ENCODE measurements around the gene TNFRSF21. TPM values are rescaled to one million over a fixed set of nuclear protein-coding genes. Genes with fewer than 3 reads are reported as not detected.

TNFRSF21 gene
- total and polyA plus RNA-seq, 7 donors, result 2.7 to 22.3 (median 6.2) TPM

DNA sequence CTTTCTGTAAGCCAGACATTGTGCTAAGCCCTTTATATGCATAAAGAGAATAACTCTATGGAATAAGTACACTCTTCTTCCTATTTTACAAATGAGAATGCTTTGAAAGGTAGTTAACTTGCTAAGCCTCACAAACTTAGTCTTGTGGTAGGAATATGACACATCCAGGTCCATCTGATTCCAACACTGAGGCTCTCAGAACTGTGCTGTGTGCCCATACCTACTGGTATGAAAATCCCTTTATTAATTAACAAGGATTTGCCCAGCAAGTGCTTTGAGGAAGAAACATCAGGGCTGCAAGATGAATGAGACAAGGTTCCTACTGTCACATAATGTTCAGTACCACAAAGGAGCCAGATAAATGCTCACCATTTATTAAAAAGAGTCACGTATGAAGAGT, 122.6 kb downstream of the TNFRSF21 start:
- DNase-seq, result no peak
- ATAC-seq, result no peak
- Histone ChIP-seq H3K4me3 (no peak overlapping the region), H3K4me1 (no peaks in the 10 kb centered on the region), H3K27ac (no peak overlapping the region), H3K9me3 (no peaks in the 10 kb centered on the region), H3K36me3 (ENCODE audit: insufficient read depth in 1 of 2, low read depth in 1 of 2) (no peaks in the 10 kb centered on the region), H3K27me3 (ENCODE audit: insufficient read depth in 3 of 3, low read length in 2 of 3) (no peaks in the 10 kb centered on the region)
- intact Hi-C loops (cut with DNase I), result no loop called here
- TF ChIP-seq, protein P1, sequence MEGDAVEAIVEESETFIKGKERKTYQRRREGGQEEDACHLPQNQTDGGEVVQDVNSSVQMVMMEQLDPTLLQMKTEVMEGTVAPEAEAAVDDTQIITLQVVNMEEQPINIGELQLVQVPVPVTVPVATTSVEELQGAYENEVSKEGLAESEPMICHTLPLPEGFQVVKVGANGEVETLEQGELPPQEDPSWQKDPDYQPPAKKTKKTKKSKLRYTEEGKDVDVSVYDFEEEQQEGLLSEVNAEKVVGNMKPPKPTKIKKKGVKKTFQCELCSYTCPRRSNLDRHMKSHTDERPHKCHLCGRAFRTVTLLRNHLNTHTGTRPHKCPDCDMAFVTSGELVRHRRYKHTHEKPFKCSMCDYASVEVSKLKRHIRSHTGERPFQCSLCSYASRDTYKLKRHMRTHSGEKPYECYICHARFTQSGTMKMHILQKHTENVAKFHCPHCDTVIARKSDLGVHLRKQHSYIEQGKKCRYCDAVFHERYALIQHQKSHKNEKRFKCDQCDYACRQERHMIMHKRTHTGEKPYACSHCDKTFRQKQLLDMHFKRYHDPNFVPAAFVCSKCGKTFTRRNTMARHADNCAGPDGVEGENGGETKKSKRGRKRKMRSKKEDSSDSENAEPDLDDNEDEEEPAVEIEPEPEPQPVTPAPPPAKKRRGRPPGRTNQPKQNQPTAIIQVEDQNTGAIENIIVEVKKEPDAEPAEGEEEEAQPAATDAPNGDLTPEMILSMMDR (IDR thresholded peaks at IDR 0.05), result no peak
- WGBS, 3 donors, result 96 to 100% (median 98%) methylated on average over 1 of the region's 1 CpG

DNA sequence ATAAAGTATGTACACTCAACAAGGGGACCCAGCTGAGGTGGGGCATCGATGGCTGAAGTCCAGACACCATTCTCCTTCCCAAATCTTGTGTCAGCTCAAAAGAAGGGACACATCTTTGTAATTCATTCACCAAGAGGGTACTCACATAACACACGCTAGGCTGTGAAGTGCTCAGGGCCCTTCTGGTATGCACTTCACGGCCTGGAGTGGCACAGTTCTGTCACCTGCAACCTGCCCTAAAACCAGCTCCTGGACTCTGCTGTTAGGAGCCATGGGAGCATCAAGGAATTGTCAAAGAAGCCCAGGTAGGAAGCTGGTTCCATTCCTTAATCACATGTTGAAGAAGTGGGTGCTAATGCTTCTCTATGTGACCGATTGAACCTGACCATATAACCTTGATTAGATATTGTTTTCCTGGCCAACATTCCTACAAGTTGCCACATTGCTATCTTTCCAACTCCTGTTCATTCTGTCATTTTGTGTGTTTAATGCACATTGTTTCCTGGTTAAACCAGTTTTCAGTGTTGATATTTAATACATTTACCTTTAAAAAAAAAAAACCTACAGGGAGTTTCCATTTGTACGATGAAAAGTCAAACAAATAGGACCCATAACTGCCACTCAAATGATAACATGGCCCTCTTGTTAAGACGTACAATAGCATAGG, 127.3 kb downstream of the TNFRSF21 start:
- H3K4me3 ChIP-seq, result no peak overlapping the region
- ATAC-seq, result no peak
- H3K27me3 ChIP-seq (ENCODE audit: insufficient read depth in 3 of 3, low read length in 2 of 3), result no peaks in the 10 kb centered on the region
- WGBS, 3 donors, result 88 to 94% (median 91%) methylated on average over 6 of the region's 6 CpGs
- no peak for DNase-seq
- intact Hi-C loops (cut with DNase I), result no loop called here
- no peaks in the 10 kb centered on the region for H3K9me3 ChIP-seq
- no peaks in the 10 kb centered on the region for H3K4me1 ChIP-seq
- H3K36me3 ChIP-seq (ENCODE audit: insufficient read depth in 1 of 2, low read depth in 1 of 2), result no peaks in the 10 kb centered on the region
- H3K27ac ChIP-seq, result no peak overlapping the region
- TF ChIP-seq, protein P1 (IDR thresholded peaks at IDR 0.05), result no peak

DNA sequence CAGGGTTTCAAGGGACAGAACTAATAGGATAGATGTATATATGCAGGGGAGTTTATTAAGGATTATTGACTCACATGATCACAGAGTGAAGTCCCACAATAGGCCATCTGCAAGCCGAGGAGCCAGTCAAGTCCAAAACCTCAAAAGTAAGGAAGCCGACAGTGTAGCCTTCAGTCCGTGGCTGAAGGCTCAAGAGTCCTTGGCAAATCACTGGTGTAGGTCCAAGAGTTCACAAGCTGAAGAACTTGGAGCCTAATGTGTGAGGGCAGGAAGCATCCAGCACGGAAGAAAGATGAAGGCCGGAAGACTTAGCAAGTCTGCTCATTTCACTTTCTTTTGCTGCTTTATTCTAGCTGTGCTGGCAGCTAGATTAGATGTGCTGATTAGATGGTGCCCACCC, 128.0 kb downstream of the TNFRSF21 start:
- WGBS, 3 donors, result 85 to 90% (median 86%) methylated on average over 5 of the region's 5 CpGs
- DNase-seq (no peak), ATAC-seq (no peak)
- intact Hi-C loops (cut with DNase I), result no loop called here
- Histone ChIP-seq H3K4me1 (no peaks in the 10 kb centered on the region), H3K36me3 (ENCODE audit: insufficient read depth in 1 of 2, low read depth in 1 of 2) (no peaks in the 10 kb centered on the region), H3K4me3 (no peak overlapping the region), H3K27ac (no peak overlapping the region), H3K9me3 (no peaks in the 10 kb centered on the region), H3K27me3 (ENCODE audit: insufficient read depth in 3 of 3, low read length in 2 of 3) (no peaks in the 10 kb centered on the region)
- TF ChIP-seq, protein P1 (IDR thresholded peaks at IDR 0.05), result no peak

Other genes with a start within 250 kb of the TNFRSF21 start
- gene CD2AP, start 167.9 kb upstream of the TNFRSF21 start, total RNA-seq, result 10 to 100 TPM in 2 of 4 donors, 1 to 10 TPM in 2; 8.3 to 11.7 (median 9.9) TPM
- gene CD2AP, start 167.9 kb upstream of the TNFRSF21 start, polyA plus RNA-seq, result 1 to 10 TPM; 3.4 to 8.0 (median 3.8) TPM

All from psoas muscle (tissue), 8 donors.